Measurements from ENCODE around the gene NUCB1. TPM values are rescaled to one million over a fixed set of nuclear protein-coding genes. Genes with fewer than 3 reads are reported as not detected.

NUCB1 gene
- total RNA-seq, 1 experiment from 2014 or later: 153 TPM

- 0 out of 2 replicates have a peak, but pooled peaks have one; percentile 7 for TF ChIP-seq EMX1 (CRISPR knock-in tag; IDR thresholded peaks at IDR 0.05)
- TF ChIP-seq, protein P1, sequence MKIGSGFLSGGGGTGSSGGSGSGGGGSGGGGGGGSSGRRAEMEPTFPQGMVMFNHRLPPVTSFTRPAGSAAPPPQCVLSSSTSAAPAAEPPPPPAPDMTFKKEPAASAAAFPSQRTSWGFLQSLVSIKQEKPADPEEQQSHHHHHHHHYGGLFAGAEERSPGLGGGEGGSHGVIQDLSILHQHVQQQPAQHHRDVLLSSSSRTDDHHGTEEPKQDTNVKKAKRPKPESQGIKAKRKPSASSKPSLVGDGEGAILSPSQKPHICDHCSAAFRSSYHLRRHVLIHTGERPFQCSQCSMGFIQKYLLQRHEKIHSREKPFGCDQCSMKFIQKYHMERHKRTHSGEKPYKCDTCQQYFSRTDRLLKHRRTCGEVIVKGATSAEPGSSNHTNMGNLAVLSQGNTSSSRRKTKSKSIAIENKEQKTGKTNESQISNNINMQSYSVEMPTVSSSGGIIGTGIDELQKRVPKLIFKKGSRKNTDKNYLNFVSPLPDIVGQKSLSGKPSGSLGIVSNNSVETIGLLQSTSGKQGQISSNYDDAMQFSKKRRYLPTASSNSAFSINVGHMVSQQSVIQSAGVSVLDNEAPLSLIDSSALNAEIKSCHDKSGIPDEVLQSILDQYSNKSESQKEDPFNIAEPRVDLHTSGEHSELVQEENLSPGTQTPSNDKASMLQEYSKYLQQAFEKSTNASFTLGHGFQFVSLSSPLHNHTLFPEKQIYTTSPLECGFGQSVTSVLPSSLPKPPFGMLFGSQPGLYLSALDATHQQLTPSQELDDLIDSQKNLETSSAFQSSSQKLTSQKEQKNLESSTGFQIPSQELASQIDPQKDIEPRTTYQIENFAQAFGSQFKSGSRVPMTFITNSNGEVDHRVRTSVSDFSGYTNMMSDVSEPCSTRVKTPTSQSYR (CRISPR knock-in tag; IDR thresholded peaks at IDR 0.05): no peak
- no peak for TF ChIP-seq NR2C2 (CRISPR knock-in tag; IDR thresholded peaks at IDR 0.05)
Observed at GRCh38 chr19:48966541-48967345, 66.6 kb downstream of the NUCB1 start (continued).

GRCh38 chr19:48967346-48968178 is 67.5 kb downstream of the NUCB1 start:
- ChIA-PET POLR2A (interaction anchor here (1.3 to 1.5 kb wide), 2 partner anchors 13 to 26 kb away, joined by 3 to 4 read pairs; partner anchors contain the start of genes BAX and RUVBL2), CTCF (interaction anchor here (0.5 to 2.6 kb wide), 6 partner anchors 8 to 235 kb away, joined by 3 to 13 read pairs (median 6); partner anchors contain the start of genes GYS1 and RUVBL2)
- peaks cover 4% of the 10 kb centered on the region for H3K9me3 Mint-ChIP-seq
- H3K27me3 Mint-ChIP-seq (ENCODE audit: low read depth): no peaks in the 10 kb centered on the region
- peaks cover 35% of the 10 kb centered on the region for H3K4me1 Mint-ChIP-seq
- peaks cover 45% of the 10 kb centered on the region for H3K36me3 Mint-ChIP-seq
- no peak for ATAC-seq
- H3K27ac Mint-ChIP-seq: no peak overlapping the region
- no peak for TF ChIP-seq ARID4B (CRISPR knock-in tag; IDR thresholded peaks at IDR 0.05; ENCODE audit: borderline replicate concordance)
- TF ChIP-seq, protein P2, sequence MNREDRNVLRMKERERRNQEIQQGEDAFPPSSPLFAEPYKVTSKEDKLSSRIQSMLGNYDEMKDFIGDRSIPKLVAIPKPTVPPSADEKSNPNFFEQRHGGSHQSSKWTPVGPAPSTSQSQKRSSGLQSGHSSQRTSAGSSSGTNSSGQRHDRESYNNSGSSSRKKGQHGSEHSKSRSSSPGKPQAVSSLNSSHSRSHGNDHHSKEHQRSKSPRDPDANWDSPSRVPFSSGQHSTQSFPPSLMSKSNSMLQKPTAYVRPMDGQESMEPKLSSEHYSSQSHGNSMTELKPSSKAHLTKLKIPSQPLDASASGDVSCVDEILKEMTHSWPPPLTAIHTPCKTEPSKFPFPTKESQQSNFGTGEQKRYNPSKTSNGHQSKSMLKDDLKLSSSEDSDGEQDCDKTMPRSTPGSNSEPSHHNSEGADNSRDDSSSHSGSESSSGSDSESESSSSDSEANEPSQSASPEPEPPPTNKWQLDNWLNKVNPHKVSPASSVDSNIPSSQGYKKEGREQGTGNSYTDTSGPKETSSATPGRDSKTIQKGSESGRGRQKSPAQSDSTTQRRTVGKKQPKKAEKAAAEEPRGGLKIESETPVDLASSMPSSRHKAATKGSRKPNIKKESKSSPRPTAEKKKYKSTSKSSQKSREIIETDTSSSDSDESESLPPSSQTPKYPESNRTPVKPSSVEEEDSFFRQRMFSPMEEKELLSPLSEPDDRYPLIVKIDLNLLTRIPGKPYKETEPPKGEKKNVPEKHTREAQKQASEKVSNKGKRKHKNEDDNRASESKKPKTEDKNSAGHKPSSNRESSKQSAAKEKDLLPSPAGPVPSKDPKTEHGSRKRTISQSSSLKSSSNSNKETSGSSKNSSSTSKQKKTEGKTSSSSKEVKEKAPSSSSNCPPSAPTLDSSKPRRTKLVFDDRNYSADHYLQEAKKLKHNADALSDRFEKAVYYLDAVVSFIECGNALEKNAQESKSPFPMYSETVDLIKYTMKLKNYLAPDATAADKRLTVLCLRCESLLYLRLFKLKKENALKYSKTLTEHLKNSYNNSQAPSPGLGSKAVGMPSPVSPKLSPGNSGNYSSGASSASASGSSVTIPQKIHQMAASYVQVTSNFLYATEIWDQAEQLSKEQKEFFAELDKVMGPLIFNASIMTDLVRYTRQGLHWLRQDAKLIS (CRISPR knock-in tag; IDR thresholded peaks at IDR 0.05; ENCODE audit: borderline replicate concordance): peak; percentile 53; the same call in 1 of the 2 replicates
- TF ChIP-seq, protein P3, sequence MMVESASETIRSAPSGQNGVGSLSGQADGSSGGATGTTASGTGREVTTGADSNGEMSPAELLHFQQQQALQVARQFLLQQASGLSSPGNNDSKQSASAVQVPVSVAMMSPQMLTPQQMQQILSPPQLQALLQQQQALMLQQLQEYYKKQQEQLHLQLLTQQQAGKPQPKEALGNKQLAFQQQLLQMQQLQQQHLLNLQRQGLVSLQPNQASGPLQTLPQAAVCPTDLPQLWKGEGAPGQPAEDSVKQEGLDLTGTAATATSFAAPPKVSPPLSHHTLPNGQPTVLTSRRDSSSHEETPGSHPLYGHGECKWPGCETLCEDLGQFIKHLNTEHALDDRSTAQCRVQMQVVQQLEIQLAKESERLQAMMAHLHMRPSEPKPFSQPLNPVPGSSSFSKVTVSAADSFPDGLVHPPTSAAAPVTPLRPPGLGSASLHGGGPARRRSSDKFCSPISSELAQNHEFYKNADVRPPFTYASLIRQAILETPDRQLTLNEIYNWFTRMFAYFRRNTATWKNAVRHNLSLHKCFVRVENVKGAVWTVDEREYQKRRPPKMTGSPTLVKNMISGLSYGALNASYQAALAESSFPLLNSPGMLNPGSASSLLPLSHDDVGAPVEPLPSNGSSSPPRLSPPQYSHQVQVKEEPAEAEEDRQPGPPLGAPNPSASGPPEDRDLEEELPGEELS (CRISPR knock-in tag; IDR thresholded peaks at IDR 0.05): peak; percentile 39; the same call in 1 of the 2 replicates
- TF ChIP-seq ETV6 (CRISPR knock-in tag; IDR thresholded peaks at IDR 0.05): 0 out of 2 replicates have a peak, but pooled peaks have one; percentile 14
- TF ChIP-seq GABPB1 (CRISPR knock-in tag; IDR thresholded peaks at IDR 0.05): 0 out of 2 replicates have a peak, but pooled peaks have one; percentile 7
- no peak for TF ChIP-seq TEAD1 (CRISPR knock-in tag; IDR thresholded peaks at IDR 0.05)
- TF ChIP-seq, protein P4, sequence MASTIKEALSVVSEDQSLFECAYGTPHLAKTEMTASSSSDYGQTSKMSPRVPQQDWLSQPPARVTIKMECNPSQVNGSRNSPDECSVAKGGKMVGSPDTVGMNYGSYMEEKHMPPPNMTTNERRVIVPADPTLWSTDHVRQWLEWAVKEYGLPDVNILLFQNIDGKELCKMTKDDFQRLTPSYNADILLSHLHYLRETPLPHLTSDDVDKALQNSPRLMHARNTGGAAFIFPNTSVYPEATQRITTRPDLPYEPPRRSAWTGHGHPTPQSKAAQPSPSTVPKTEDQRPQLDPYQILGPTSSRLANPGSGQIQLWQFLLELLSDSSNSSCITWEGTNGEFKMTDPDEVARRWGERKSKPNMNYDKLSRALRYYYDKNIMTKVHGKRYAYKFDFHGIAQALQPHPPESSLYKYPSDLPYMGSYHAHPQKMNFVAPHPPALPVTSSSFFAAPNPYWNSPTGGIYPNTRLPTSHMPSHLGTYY (CRISPR knock-in tag; IDR thresholded peaks at IDR 0.05): peak; percentile 65; the same call in 1 of the 2 replicates
- peak overlapping the region; percentile 99 for H3K4me3 Mint-ChIP-seq
- DNase-seq (ENCODE audit: low spot score): no peak

All from WTC11 (cell line).